SU-DHL-6 (cell line): ENCODE measurements around the gene TM7SF3.

ENCODE experiments used
- H2AFZ ChIP-seq: fragments of 200-600 bp; sonication (generic); 2 replicates; pipeline ENCODE4 v1.6.1; 2014; ENCODE audit warnings: low read depth, mild to moderate bottlenecking, moderate library complexity, mixed read lengths, antibody characterized with exemption, low read length; ENCODE audit not compliant: severe bottlenecking
- H3F3A ChIP-seq: fragments of 200-600 bp; shearing (Covaris generic); 2 replicates; pipeline ENCODE4 v1.6.0; 2016; ENCODE audit warnings: antibody characterized with exemption, mild to moderate bottlenecking; ENCODE audit not compliant: insufficient read depth
- H3K27ac ChIP-seq: fragments of 200-600 bp; sonication (generic); 2 replicates; pipeline ENCODE4 v1.5.1; 2016; ENCODE audit warnings: low read depth, mild to moderate bottlenecking, low read length, moderate library complexity, mixed read lengths
- H3K27me3 ChIP-seq: fragments of 200-600 bp; sonication (generic), shearing (Covaris generic); 2 replicates; pipeline ENCODE4 v1.6.0; 2014; ENCODE audit warnings: mild to moderate bottlenecking, low read length
- H3K36me3 ChIP-seq: fragments of 200-600 bp; sonication (generic); 2 replicates; pipeline ENCODE4 v1.6.1; 2014; ENCODE audit warnings: mild to moderate bottlenecking, low read length, mixed read lengths
- H3K4me2 ChIP-seq: fragments of 300-600, 200-600 bp; shearing (Covaris generic), sonication (generic); 2 replicates; pipeline ENCODE4 v1.6.0; 2014; ENCODE audit warnings: low read length, low read depth, mild to moderate bottlenecking; ENCODE audit not compliant: poor library complexity, severe bottlenecking
- H3K4me3 ChIP-seq: fragments of 200-600 bp; sonication (generic); 2 replicates; pipeline ENCODE4 v1.5.1; 2014; ENCODE audit warnings: antibody characterized with exemption, low read length, mild to moderate bottlenecking, mixed read lengths; ENCODE audit not compliant: insufficient read depth, poor library complexity, severe bottlenecking
- H3K79me2 ChIP-seq: fragments of 200-600 bp; sonication (generic); 2 replicates; pipeline ENCODE4 v1.6.1; 2014; ENCODE audit warnings: mild to moderate bottlenecking, low read length, moderate library complexity; ENCODE audit not compliant: insufficient read depth
- H3K9ac ChIP-seq: fragments of 200-600 bp; sonication (generic); 2 replicates; pipeline ENCODE4 v1.7.0; 2014; ENCODE audit warnings: mild to moderate bottlenecking, low read length
- H3K9me2 ChIP-seq: fragments of 200-600 bp; sonication (generic); replicated peaks from 2 replicates; pipeline ENCODE4 v1.6.1; 2014; ENCODE audit warnings: low read length; ENCODE audit not compliant: insufficient read depth
- H3K9me3 ChIP-seq: fragments of 200-600 bp; sonication (generic); 2 replicates; pipeline ENCODE4 v1.6.1; 2014; ENCODE audit warnings: low read length, mixed read lengths; ENCODE audit not compliant: insufficient read depth
- H4K20me1 ChIP-seq: fragments of 200-600 bp; sonication (generic); 2 replicates; pipeline ENCODE4 v1.6.1; 2014; ENCODE audit warnings: low read depth, mild to moderate bottlenecking, antibody characterized with exemption, low read length, moderate library complexity, mixed read lengths
- CTCF ChIP-seq: fragments of 200-600 bp; sonication (generic); IDR thresholded peaks from one replicate; pipeline ENCODE4 v1.5.1; 2017; ENCODE audit warnings: antibody characterized with exemption, mild to moderate bottlenecking, low read length, moderate library complexity; ENCODE audit not compliant: insufficient read depth, poor library complexity, severe bottlenecking
- EZH2phosphoT487 ChIP-seq: fragments of 200-600 bp; sonication (generic), shearing (Covaris generic); conservative IDR thresholded peaks from 2 replicates; pipeline ENCODE4 v1.6.1; 2018; ENCODE audit warnings: mild to moderate bottlenecking, antibody characterized with exemption, low read length, moderate library complexity, mixed read lengths

TM7SF3 gene

DNA sequence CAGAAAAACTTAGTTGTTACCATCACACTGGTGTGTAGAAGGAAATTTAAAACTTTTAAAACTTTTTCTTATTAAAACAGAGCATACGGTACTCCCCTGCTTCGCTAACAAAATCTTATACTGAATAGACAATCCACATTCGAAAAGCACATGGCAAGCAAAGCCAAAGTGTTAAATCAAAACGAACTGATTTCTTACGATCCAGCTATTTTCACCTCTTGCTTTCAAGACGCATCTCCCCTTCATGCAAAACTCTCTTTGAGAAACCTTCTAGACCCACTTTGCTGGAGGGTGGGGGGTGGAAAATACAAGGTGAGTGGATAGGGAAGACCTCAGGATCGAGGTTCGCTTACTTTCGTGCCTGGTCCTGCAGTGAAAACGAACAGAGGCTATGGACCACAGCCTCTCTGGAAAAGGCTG lies 76.7 kb downstream of the TM7SF3 start:
- H3K9ac ChIP-seq = peak overlapping the region; percentile 83
- H3K27ac ChIP-seq = peak overlapping the region; percentile 86
- H3K9me2 ChIP-seq = no peaks in the 10 kb centered on the region
- TF ChIP-seq CTCF (no peak), EZH2phosphoT487 (no peak)
- H3K27me3 ChIP-seq = no peaks in the 10 kb centered on the region
- peak overlapping the region; percentile 85 for H3K4me2 ChIP-seq
- H3F3A ChIP-seq = peaks cover 24% of the 10 kb centered on the region
- no peaks in the 10 kb centered on the region for H3K9me3 ChIP-seq
- peaks cover 95% of the 10 kb centered on the region for H3K79me2 ChIP-seq
- peak overlapping the region; percentile 53 for H2AFZ ChIP-seq
- H3K4me3 ChIP-seq = peak overlapping the region; percentile 83
- peaks cover 3% of the 10 kb centered on the region; the same call in 1 of the 2 replicates for H3K36me3 ChIP-seq
- H4K20me1 ChIP-seq = peaks cover 22% of the 10 kb centered on the region; the same call in 1 of the 2 replicates

GRCh38 chr12:26936559-26937442 lies 77.4 kb downstream of the TM7SF3 start:
- Histone ChIP-seq H3K9ac (peak overlapping the region; percentile 83), H3K4me2 (peak overlapping the region; percentile 85), H3K9me2 (no peaks in the 10 kb centered on the region), H4K20me1 (peaks cover 22% of the 10 kb centered on the region; the same call in 1 of the 2 replicates), H3F3A (peaks cover 24% of the 10 kb centered on the region), H2AFZ (no peak overlapping the region), H3K9me3 (no peaks in the 10 kb centered on the region), H3K79me2 (peaks cover 95% of the 10 kb centered on the region), H3K27ac (peak overlapping the region; percentile 86; the same call in 1 of the 2 replicates), H3K36me3 (peaks cover 3% of the 10 kb centered on the region; the same call in 1 of the 2 replicates), H3K4me3 (peak overlapping the region; percentile 83), H3K27me3 (no peaks in the 10 kb centered on the region)
- TF ChIP-seq CTCF = no peak
- TF ChIP-seq EZH2phosphoT487 = no peak

DNA sequence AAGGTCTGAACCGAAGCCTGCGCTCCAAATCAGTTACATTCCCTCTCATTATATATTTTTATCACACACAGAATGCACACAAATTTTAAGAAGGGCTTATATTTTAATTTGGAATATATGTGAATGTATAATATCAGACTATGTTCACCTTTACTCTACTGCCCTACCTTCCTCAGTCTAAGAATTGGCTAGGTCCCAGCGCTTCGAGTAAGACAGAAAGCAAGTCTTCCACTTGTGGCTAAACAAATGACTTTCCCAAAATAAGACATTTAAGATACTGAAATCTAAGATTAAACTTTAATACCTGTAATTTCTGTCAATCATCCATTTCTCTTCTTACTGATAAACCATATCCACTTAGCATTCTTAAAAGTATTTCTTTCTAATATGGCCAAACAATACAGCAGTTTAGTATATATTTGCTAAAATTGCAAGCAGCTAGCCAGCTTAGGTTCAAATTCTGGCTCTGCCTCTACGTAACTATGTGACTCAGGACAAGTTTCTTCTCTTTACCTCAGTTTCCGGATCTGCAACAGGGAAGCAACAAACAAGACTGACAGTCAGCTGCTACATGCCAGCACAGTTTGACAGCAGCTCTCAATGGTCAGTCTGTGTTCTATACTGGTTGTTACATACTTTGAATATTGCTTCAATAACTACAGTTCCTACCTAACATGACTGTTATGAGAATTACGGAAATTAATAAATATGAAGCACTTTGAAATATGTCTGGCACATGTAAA lies 78.4 kb downstream of the TM7SF3 start:
- H3K9me2 ChIP-seq = no peaks in the 10 kb centered on the region
- H3K36me3 ChIP-seq = peaks cover 3% of the 10 kb centered on the region; the same call in 1 of the 2 replicates
- H3K9ac ChIP-seq = peak overlapping the region; percentile 83
- TF ChIP-seq EZH2phosphoT487 = no peak
- no peak for TF ChIP-seq CTCF
- no peak overlapping the region for H2AFZ ChIP-seq
- H3F3A ChIP-seq = peaks cover 16% of the 10 kb centered on the region
- H3K4me2 ChIP-seq = peak overlapping the region; percentile 85
- peaks cover 88% of the 10 kb centered on the region for H3K79me2 ChIP-seq
- no peaks in the 10 kb centered on the region for H3K9me3 ChIP-seq
- H3K27ac ChIP-seq = no peak overlapping the region
- peak overlapping the region; percentile 83 for H3K4me3 ChIP-seq
- H3K27me3 ChIP-seq = no peaks in the 10 kb centered on the region
- peaks cover 17% of the 10 kb centered on the region; the same call in 1 of the 2 replicates for H4K20me1 ChIP-seq
